Measurements from ENCODE around the gene EVA1B. TPM values are rescaled to one million over a fixed set of nuclear protein-coding genes. Genes with fewer than 3 reads are reported as not detected.

EVA1B gene
- total RNA-seq, 1 donor from 2014 or later, result 3.1 TPM

GRCh38 chr1:36328088-36328480, 4.6 kb upstream of the EVA1B start:
- TF ChIP-seq CTCF (IDR thresholded peaks at IDR 0.05) (no peak), EZH2phosphoT487 (IDR thresholded peaks at IDR 0.05) (no peak), EZH2 (IDR thresholded peaks at IDR 0.05) (no peak)
- H3K4me1 ChIP-seq, result peaks cover 9% of the 10 kb centered on the region
- peaks cover 3% of the 10 kb centered on the region for H3K9me3 Mint-ChIP-seq
- H3K27me3 ChIP-seq, result peaks cover 28% of the 10 kb centered on the region
- no peak overlapping the region for H3K4me3 Mint-ChIP-seq
- peaks cover 15% of the 10 kb centered on the region for H3K27me3 Mint-ChIP-seq (ENCODE audit: insufficient read depth, low read depth)
- peaks cover 7% of the 10 kb centered on the region for H3F3A ChIP-seq (ENCODE audit: low read depth)
- H3K79me2 ChIP-seq (ENCODE audit: low read depth), result no peaks in the 10 kb centered on the region
- H3K27ac Mint-ChIP-seq, result no peak overlapping the region
- H4K20me1 ChIP-seq (ENCODE audit: low read depth), result no peaks in the 10 kb centered on the region
- H3K9ac ChIP-seq, result no peak overlapping the region
- no peak for DNase-seq (ENCODE audit: low spot score)
- H3K4me2 ChIP-seq, result no peak overlapping the region
- no peak overlapping the region for H3K27ac ChIP-seq
- H3K36me3 ChIP-seq, result no peaks in the 10 kb centered on the region
- no peaks in the 10 kb centered on the region for H3K9me3 ChIP-seq (ENCODE audit: low read depth)
- H3K36me3 Mint-ChIP-seq, result no peaks in the 10 kb centered on the region
- H2AFZ ChIP-seq (replicated peaks), result no peak overlapping the region
- peaks cover 22% of the 10 kb centered on the region for H3K4me1 Mint-ChIP-seq
- no peak overlapping the region for H3K4me3 ChIP-seq

GRCh38 chr1:36327421-36328087, 4.1 kb upstream of the EVA1B start:
- no peak overlapping the region for H3K27ac Mint-ChIP-seq
- H3K4me3 ChIP-seq, result no peak overlapping the region

GRCh38 chr1:36326499-36326898, 3.1 kb upstream of the EVA1B start:
- Mint-ChIP-seq H3K4me1 (peaks cover 26% of the 10 kb centered on the region), H3K27ac (no peak overlapping the region), H3K27me3 (ENCODE audit: insufficient read depth, low read depth) (peaks cover 15% of the 10 kb centered on the region), H3K4me3 (no peak overlapping the region), H3K9me3 (no peaks in the 10 kb centered on the region), H3K36me3 (no peaks in the 10 kb centered on the region)
- no peak overlapping the region for H2AFZ ChIP-seq (replicated peaks)
- H3K4me3 ChIP-seq, result no peak overlapping the region
- no peaks in the 10 kb centered on the region for H3K36me3 ChIP-seq
- no peaks in the 10 kb centered on the region for H3K79me2 ChIP-seq (ENCODE audit: low read depth)
- H3F3A ChIP-seq (ENCODE audit: low read depth), result peaks cover 19% of the 10 kb centered on the region
- TF ChIP-seq EZH2phosphoT487 (IDR thresholded peaks at IDR 0.05) (no peak), CTCF (IDR thresholded peaks at IDR 0.05) (no peak), EZH2 (IDR thresholded peaks at IDR 0.05) (no peak)
- peaks cover 40% of the 10 kb centered on the region for H3K27me3 ChIP-seq
- H3K27ac ChIP-seq, result no peak overlapping the region
- no peak overlapping the region for H3K4me2 ChIP-seq
- no peaks in the 10 kb centered on the region for H3K9me3 ChIP-seq (ENCODE audit: low read depth)
- no peak for DNase-seq (ENCODE audit: low spot score)
- no peak overlapping the region for H3K9ac ChIP-seq
- peaks cover 23% of the 10 kb centered on the region for H3K4me1 ChIP-seq
- peaks cover 14% of the 10 kb centered on the region for H4K20me1 ChIP-seq (ENCODE audit: low read depth)

More at GRCh38 chr1:36327421-36328087, 4.1 kb upstream of the EVA1B start:
- peaks cover 8% of the 10 kb centered on the region for H3F3A ChIP-seq (ENCODE audit: low read depth)
- H3K9me3 ChIP-seq (ENCODE audit: low read depth), result no peaks in the 10 kb centered on the region
- no peak overlapping the region for H3K9ac ChIP-seq
- Mint-ChIP-seq H3K4me1 (peaks cover 22% of the 10 kb centered on the region), H3K36me3 (no peaks in the 10 kb centered on the region), H3K9me3 (peaks cover under 1% of the 10 kb centered on the region), H3K27me3 (ENCODE audit: insufficient read depth, low read depth) (peaks cover 15% of the 10 kb centered on the region), H3K4me3 (no peak overlapping the region)
- H3K27me3 ChIP-seq, result peaks cover 34% of the 10 kb centered on the region
- H3K4me1 ChIP-seq, result peaks cover 14% of the 10 kb centered on the region
- H3K27ac ChIP-seq, result no peak overlapping the region
- peaks cover 4% of the 10 kb centered on the region for H4K20me1 ChIP-seq (ENCODE audit: low read depth)
- H2AFZ ChIP-seq (replicated peaks), result no peak overlapping the region
- no peaks in the 10 kb centered on the region for H3K79me2 ChIP-seq (ENCODE audit: low read depth)
- H3K4me2 ChIP-seq, result no peak overlapping the region
- no peak for DNase-seq (ENCODE audit: low spot score)
- TF ChIP-seq EZH2phosphoT487 (IDR thresholded peaks at IDR 0.05) (no peak), EZH2 (IDR thresholded peaks at IDR 0.05) (no peak), CTCF (IDR thresholded peaks at IDR 0.05) (no peak)
- no peaks in the 10 kb centered on the region for H3K36me3 ChIP-seq
